AG04449 (cell line): ENCODE measurements around the gene MATN3.
A peak's percentile ranks its signal among the peaks of the same experiment; 100 is the strongest.

Experiments used
- CTCF ChIA-PET: fragments of 350-600 bp; formaldehyde crosslinking; extraction: SDS; loops from one replicate; lab custom pipeline; 2021; ENCODE audit warnings: antibody characterized with exemption; lab: Yijun Ruan, JAX
- POLR2A ChIA-PET: fragments of 400-600, 350-600 bp; formaldehyde crosslinking; extraction: SDS; loops from one replicate; lab custom pipeline; 2020; ENCODE audit warnings: antibody characterized with exemption, inconsistent platforms; lab: Yijun Ruan, JAX
- DNase-seq: peaks from one replicate; pipeline ENCODE4 v3.0.0-alpha.2; 2010; ENCODE audit warnings: low read depth, low spot score
- H3K4me3 ChIP-seq: 2 replicates; pipeline ENCODE4 v1.5.1; 2011; ENCODE audit warnings: low read depth, mild to moderate bottlenecking, control low read depth, low read length
- TF ChIP-seq, protein P1 (sequence below): IDR thresholded peaks from one replicate; pipeline ENCODE4 v1.5.1; 2011; ENCODE audit warnings: mild to moderate bottlenecking, moderate library complexity, low read length, control low read depth, inconsistent platforms; ENCODE audit not compliant: insufficient read depth; ENCODE audit errors: missing control alignments

MATN3 gene

DNA sequence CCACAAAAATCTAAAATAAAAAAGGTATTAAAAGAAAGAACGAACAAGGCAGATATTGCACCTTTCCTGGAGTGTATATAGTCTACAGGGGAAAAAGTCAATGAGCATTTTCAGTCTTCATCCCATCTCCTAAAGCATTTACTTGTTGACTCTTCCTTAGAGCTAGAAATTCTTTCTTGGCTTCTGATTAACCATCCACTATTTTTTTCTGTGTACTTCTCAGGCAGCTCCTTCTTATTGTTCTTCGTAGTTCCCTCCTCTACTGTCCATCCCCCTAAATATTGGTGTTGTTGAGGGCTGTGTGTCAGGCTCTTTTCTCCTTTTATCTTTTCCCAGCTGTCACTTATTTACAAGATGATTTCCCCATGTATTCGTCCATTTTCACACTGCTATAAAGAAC lies 42.5 kb upstream of the MATN3 start:
- POLR2A ChIA-PET: no interaction called here
- no peak for DNase-seq
- H3K4me3 ChIP-seq: no peak overlapping the region
- CTCF ChIA-PET: interaction anchor here (0.8 to 1.1 kb wide), 3 partner anchors 17 to 112 kb away, joined by 3 read pairs; no protein-coding TSS in a partner anchor
- TF ChIP-seq, protein P1, sequence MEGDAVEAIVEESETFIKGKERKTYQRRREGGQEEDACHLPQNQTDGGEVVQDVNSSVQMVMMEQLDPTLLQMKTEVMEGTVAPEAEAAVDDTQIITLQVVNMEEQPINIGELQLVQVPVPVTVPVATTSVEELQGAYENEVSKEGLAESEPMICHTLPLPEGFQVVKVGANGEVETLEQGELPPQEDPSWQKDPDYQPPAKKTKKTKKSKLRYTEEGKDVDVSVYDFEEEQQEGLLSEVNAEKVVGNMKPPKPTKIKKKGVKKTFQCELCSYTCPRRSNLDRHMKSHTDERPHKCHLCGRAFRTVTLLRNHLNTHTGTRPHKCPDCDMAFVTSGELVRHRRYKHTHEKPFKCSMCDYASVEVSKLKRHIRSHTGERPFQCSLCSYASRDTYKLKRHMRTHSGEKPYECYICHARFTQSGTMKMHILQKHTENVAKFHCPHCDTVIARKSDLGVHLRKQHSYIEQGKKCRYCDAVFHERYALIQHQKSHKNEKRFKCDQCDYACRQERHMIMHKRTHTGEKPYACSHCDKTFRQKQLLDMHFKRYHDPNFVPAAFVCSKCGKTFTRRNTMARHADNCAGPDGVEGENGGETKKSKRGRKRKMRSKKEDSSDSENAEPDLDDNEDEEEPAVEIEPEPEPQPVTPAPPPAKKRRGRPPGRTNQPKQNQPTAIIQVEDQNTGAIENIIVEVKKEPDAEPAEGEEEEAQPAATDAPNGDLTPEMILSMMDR: no peak

DNA sequence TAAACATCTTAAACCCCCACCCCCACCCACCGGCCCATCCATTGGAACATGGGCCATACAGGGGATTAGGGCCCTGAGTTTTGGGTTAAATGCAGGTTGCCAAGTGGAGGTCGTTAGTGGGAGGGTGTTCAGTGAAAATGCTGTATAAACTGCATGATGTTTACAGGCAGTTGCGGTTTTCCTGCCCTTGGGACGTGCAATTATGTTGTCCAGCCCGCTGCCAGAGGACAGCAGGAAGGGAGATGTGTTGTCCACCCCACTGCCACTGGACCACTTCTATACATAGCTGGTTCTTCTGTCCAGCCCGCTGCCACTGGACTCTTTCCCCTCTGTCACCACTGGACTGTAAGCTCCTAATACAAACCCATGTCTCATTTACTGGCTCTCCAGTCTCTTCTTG lies 41.7 kb upstream of the MATN3 start:
- POLR2A ChIA-PET: no interaction called here
- TF ChIP-seq, protein P1: no peak
- CTCF ChIA-PET: interaction anchor here (7.6 kb wide), 1 partner anchor 40 kb away, joined by 59 read pairs; no protein-coding TSS in a partner anchor
- no peak for DNase-seq
- no peak overlapping the region for H3K4me3 ChIP-seq

DNA sequence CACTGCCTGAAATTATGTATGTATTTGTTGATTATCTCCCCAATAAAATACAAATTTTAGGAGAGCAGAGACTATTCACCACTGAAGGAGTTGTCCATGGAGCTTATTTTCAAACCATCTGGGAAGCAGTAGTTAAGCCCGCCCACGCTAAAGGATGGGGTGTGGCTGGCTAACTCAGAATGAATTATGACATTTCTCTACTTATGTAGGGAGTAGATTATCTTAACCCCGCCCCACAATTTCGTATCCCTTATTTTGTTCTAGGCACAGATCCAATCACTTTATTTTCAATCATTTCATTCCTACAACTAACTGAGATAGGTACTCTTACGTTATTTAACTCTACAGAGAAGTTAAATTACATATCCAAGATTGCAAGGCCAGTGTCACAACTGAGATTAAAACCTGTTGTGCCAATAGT lies 40.4 kb upstream of the MATN3 start:
- TF ChIP-seq, protein P1: no peak
- CTCF ChIA-PET: interaction anchor here (1.3 to 7.6 kb wide), 4 partner anchors 13 to 41 kb away, joined by 4 to 59 read pairs (median 20); no protein-coding TSS in a partner anchor
- H3K4me3 ChIP-seq: peak overlapping the region; percentile 70
- no peak for DNase-seq
- POLR2A ChIA-PET: interaction anchor here (2.3 to 3.1 kb wide), 2 partner anchors 9 to 15 kb away, joined by 13 to 22 read pairs; no protein-coding TSS in a partner anchor

DNA sequence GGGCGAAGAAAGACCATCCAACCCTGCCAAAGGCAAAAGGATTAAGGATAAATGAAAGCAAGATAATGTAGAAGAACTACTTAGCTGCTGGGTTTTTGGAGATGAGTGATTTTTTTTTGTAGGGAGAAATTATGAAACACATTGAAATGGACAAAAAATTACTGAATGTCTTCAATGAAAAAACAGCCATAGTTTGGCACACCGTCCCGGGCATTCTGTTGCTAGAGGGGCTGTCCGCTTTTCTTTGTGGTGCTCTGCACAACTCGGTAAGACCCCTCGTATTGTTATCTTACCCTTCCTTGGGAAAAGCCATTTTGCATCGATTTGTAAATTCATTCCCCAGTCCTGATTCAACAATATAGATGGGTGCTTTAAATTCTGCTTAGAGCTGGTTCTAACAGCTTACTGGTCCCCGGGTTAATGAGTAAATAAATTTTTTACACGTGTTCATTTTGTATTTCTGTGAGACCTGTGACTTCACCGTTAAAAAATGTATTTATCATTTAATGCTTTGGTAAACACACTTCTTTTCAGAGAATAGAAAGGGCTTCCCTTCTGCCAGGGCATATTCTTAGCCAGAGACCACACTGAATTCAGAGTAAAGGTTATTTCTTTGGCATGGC lies 39.9 kb upstream of the MATN3 start:
- ChIA-PET POLR2A (interaction anchor here (1.2 to 3.1 kb wide), 3 partner anchors 10 to 20 kb away, joined by 4 to 22 read pairs (median 13); no protein-coding TSS in a partner anchor), CTCF (interaction anchor here (1.3 to 7.6 kb wide), 5 partner anchors 10 to 42 kb away, joined by 4 to 59 read pairs (median 6); no protein-coding TSS in a partner anchor)
- DNase-seq: no peak
- H3K4me3 ChIP-seq: peak overlapping the region; percentile 70
- TF ChIP-seq, protein P1: no peak

DNA sequence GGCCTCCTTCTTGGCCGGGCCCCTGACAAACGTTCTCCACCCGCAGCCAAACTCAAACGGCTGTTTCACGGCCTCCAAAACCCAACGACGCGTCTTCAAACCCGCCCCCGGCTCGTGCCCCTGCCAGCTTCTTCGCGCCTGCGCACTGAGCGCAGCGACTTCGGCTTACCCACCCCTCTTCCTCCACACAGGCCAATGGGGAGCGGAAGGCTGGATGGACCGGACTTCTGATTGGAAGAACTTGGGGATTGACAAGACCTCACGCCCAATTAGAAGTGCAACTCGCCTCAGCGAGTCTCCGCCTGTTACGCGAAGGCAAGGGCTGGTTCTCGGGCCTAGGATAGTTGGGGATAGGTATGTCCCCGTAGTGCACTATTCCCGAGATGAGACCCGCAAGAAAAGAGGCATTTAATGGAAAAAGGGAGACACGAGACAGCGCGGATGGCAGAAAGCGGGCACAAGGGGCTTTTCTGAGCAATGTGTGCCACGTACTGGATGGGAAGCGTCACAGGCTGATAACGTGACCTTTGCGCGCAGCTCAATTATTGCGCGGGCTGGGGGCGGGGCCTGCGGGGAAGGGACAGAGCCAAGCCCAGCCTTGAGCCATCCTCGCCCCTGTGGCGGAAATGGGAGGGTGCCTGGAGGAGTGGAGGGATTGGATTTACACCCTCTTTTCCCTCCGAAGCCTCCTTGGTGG lies 39.2 kb upstream of the MATN3 start, which contains the start of gene LAPTM4A:
TSS of gene LAPTM4A (minus strand) at position 97 of the 697 bp plus-strand sequence. CDS start 108 bp downstream, outside the sequence.
- POLR2A ChIA-PET: interaction anchor here (0.6 to 3.1 kb wide), 8 partner anchors 10 to 1271 kb away, joined by 3 to 22 read pairs (median 4); no protein-coding TSS in a partner anchor
- CTCF ChIA-PET: interaction anchor here (0.9 to 7.6 kb wide), 8 partner anchors 9 to 275 kb away, joined by 3 to 59 read pairs (median 4); no protein-coding TSS in a partner anchor
- H3K4me3 ChIP-seq: peak within 1 kb of the TSS; percentile 88
- peak; percentile 100 for DNase-seq
- TF ChIP-seq, protein P1: peak; percentile 13
